GM19467 (cell line): Measurements from ENCODE around the gene CNNM1.

ENCODE experiments used
- ATAC-seq: cut with Tn5 transposase; IDR thresholded peaks from one replicate; pipeline ENCODE4 v1.9.1; 2021; ENCODE audit warnings: mild to moderate bottlenecking, moderate library complexity; ENCODE audit not compliant: unreplicated experiment

Gene CNNM1

DNA sequence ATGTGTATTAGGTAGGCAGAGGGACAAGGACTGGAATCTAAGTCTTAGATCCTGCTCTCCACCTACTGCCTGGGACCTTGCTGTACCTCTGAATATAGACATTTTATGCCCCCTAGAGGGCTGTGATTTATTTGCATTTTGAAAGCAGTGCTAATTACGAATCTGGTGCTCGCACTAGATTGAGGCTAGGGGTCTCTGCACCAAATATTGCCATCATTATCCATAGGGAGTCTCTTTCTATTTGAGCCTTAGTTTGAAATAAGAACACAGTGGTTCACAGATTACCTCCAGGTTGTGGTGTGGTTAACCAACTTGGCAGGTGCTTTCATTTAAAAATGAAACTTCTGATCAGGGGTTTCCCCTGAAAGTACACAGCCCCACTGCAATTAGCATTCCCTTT lies 41.8 kb downstream of the CNNM1 start:
- ATAC-seq, result no peak

DNA sequence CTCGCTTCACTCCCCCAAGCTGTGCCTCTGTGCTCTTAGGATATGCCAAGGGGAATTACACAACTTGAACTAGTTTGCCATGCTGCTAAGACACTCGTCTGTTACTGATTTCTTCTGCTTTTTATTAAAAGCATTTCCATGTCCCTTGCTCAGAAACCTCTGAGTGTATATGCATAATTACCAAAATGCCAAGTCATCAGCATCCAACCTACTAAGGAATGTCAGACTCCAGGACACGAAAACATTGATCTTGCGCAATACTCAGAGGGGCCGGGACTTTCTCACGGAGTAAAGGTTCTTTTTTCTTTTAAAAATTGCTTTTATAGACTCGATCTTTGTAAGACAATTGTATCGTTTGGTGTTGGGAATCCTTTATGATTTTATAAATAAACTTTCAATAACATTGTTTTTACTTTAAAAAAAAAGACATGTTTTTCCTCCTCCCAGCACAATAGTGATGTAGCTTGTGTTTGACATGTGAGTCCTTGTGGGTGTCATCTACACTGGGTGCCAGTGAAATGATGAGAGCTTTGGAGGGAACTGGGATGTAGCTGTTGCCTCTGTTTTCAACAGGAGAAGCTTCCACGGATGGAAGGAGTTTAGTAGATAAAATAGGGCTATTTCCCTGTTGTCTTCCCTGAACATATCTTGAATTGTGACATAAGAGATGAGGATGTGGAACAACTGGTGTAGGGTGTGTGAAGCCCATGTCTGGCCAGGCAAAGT lies 43.6 kb downstream of the CNNM1 start:
- ATAC-seq, result no peak

DNA sequence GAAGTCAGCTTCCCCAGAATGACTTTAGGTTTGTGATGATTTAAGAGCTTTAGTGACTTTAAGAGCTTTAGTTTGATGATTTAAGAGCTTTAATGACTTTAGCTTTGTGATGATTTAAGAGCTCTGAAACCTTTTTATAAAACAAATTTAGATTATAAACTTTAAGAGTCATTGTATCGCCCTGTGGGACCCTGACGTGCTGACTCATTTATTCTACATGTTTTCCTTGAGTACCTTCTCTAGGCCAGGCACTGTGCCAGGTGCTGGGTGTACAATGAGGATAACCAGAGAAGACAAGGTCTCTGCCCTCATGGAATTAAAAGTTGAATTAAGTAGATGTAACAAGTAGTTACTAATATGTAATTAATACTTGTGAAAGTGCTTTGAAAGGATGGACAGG lies 45.4 kb downstream of the CNNM1 start:
- no peak for ATAC-seq

- no peak for ATAC-seq
These were observed 45.8 kb downstream of the CNNM1 start for GRCh38 chr10:99374972-99375371.

GRCh38 chr10:99375426-99375825 lies 46.3 kb downstream of the CNNM1 start:
- ATAC-seq, result no peak

DNA sequence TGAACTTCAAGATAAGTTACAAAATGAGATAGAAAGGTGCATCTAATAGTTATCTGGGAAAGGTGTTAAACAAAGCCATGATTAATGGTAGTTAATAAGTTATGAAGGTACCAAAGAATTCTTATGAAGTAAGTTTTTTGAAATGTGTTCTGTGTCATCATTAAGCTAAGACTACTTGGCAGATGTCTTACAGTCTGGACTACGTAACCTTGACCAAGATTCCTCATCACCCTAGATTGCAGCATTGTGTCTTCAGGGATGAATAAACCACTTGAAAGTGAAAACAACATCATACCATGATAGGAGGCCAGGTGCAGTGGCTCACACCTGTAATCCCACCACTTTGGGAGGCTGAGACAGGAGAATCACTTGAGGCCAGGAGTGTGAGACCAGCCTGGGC lies 53.0 kb downstream of the CNNM1 start:
- no peak for ATAC-seq

DNA sequence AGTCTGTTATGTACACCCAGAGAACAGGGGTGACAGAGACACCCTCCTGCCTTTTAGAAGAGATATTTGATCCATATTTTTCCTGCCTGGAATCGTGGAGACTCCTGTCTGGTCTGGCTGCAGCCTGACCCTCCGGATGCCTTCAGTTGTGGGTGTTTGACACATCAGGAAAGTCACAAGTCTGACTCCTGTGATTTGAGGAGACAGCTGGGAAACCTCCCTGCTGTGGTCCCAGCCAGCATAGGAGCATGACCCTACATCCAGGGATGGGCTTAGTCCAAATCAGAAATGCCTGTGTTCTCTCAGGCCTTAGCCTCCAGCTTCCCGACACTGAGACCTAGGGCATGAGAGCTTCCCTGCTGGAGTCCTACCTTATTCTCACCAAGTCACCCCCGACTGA lies 57.9 kb downstream of the CNNM1 start:
- ATAC-seq, result no peak

- ATAC-seq, result no peak
These were observed 58.4 kb downstream of the CNNM1 start for GRCh38 chr10:99387541-99387940.

DNA sequence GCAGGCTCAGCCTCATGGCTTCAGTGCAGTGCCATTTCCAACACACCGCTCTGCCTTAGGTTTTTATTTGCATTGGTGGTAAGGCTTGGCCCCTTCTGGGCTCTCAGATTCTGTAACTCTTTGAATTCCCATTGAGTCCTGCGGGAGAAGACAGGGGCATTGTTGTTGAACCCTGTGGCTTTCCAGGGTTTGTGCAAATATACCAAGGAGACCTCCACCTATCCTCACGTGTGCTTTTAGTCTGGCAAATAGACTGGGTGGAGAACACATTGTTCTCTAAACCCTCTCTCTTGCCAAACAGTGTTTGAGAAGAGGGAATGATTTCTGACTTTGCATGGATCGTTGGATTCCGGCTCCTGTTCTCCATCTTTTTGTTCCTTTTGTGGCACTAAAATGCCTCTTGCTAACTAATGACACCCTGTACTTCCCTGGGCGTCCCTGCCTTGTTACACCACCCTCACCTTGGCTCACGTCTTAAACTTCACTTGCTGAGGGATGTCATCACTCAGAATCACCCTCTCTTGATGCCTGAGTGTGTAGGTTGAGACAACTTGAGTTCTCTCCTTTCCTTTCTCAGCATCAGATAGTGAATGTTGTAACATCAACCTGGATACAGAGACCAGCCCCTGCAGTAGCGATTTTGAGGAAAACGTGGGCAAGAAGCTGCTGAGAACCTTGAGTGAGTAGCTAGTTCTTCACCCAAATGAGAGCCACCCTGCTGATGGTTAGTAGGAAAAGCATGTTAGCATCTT lies 60.7 kb downstream of the CNNM1 start:
- no peak for ATAC-seq

GRCh38 chr10:99391346-99391745 lies 62.2 kb downstream of the CNNM1 start:
- no peak for ATAC-seq

- no peak for ATAC-seq
These were observed 63.9 kb downstream of the CNNM1 start for GRCh38 chr10:99393036-99393435.

- ATAC-seq, result no peak
These were observed 64.5 kb downstream of the CNNM1 start for GRCh38 chr10:99393683-99394082.

DNA sequence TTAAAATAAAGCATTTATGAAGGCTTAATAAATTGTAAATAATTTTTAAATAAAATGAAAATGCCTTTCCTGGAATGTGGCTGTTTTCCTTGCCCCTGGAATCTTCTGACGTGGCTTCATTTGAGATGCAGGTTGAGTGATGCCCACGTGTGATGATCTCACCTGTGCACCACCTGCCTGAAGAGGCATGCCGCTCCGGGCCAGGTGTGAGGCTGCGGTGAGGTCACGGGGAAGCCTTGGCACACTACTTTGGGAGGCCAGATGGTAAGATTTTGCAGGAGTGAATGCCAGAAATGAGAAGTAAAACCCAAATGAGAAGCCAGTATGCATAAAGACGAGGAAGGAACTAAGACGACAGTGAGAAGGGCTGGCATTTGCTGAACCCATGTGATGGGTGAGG lies 65.1 kb downstream of the CNNM1 start:
- ATAC-seq, result no peak

DNA sequence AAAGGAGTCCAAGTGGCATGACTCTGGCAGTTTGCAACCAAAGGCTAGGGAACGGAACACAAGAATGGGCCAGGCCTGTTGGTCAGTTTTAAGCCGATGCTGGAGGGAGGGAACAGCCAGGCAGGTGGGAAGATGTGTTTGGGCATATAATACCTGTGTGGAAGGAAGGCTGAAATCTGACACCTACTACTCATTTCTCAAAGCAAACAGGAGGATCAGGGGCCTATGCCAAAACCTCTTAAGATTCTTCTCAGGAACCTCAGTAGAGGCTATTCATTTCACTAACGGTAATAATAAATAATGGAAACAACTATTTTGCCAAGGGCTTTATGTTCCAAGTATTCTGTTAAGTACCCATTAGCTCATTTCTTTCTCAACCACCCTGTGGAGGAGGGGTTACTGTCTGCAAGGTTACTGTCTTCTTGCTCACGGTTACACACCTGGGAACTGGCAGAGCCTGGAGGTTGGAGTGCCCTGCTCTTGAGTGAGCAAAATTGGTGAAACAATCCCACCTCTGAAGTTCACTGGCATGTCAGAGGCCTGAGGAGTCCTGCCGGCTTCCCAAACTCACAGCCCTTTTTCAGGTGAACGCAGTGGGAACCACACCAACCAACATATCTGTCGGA lies 65.7 kb downstream of the CNNM1 start:
- no peak for ATAC-seq

- ATAC-seq, result no peak
These were observed 66.7 kb downstream of the CNNM1 start for GRCh38 chr10:99395750-99396445.

DNA sequence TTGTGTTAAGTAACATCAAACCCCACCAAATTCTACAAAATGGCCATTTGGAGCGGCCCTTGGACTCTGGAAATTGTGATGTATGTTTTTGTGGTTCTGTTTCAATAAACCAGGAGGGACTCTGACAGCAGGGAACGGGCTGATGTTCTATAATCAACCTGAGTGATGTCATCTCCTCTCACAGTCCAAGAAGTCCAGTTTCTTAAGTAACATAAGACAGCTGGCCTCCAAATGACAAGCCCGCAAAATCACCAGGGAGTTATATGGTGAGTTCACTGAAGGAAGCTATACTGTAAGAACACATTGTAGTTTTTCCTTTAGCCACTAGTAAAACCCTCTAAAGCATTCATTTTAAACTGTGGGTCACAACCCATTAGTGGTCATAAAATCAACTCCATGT lies 67.3 kb downstream of the CNNM1 start:
- no peak for ATAC-seq

DNA sequence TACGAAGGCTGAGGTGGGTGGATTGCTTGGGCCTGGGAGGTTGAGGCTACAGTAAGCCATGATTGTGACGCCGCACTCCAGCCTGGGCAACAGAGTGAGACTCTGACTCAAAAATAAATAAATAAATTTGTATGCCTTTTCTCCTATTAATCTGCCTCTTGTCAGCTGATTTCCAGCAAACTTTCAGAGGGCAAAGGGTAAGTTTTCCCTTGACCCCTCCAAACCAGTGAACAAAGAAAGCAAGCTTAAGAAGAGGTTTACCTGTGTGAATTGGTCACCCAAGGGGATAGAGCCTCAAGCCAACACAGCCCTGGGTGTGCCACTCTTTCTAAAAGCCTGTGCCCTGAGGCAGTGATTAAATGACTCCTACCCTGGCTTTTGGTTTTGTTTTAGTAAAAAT lies 70.5 kb downstream of the CNNM1 start:
- ATAC-seq, result no peak

DNA sequence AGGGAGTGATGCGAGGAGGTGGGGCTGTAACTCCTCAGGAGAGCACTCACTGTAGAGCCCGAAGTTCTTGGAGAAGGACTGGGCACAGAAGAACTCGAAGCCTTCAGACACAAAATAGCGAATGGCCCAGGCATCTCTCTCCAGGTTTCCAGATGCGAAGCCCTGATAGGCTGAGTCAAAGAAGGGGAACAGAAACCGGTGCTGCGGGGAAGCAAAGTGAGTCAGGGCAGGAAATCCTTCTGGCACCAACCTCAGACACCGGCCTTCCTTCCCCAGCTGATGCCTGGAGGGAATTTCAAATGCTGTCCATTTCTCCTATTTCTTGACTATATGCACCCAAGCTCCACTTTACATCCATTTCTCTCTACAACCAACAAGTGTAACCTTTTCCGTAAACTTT lies 74.5 kb downstream of the CNNM1 start:
- ATAC-seq, result no peak

- no peak for ATAC-seq
These were observed 77.0 kb downstream of the CNNM1 start for GRCh38 chr10:99406149-99406548.

DNA sequence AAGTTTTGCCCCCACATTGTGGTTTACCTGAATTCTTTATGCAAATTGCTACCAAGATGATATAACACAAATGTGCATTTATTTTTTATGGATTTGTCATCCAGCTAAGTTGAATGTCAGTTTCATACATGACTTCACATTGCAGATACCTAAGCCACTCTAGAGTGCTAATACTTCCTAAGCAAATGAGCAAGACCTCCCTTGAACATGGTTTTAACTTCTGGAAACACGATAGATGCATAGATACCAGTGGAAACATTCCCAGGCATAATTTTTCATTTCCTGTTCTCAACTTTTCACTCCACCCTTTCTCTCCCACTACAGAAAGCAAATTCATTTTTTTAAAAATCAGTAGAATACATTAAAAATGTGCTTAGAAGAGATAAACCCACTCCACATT lies 81.0 kb downstream of the CNNM1 start:
- no peak for ATAC-seq

DNA sequence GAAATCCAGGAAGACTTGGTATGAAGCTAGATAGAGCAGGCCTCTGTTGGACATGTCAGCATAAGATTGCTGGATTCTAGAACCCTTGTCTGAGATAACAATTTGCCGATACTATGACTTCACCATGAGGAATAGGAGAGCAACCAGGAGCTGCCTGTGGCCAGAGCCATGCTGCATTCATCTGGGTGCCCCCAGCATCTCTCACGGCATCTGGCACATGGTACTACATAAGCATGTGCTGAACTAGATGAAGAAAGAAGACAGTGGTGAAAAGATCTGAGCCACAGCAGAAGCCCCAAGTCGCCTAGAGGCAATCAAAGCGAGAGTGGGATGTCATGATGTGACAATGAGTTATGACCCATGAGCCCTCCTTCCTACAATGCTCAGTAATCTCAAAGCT lies 81.7 kb downstream of the CNNM1 start:
- ATAC-seq, result no peak

GRCh38 chr10:99411546-99411945 lies 82.4 kb downstream of the CNNM1 start:
- no peak for ATAC-seq
